Stimulated activated CD8-positive, alpha-beta memory T cell treated with anti-CD3 and anti-CD28 coated beads, Interleukin-2, amount 100 ng/mL, for 48 hours (primary cell): Measurements from ENCODE around the gene PIK3CA.
A peak's percentile ranks its signal among the peaks of the same experiment; 100 is the strongest.
"Not testable (repeated sequence)": the region's sequence is repeated elsewhere in the genome, so short reads cannot be mapped to it uniquely, and the experiment has no call there.

Experiments
- DNase-seq, 2 donors: peaks; one replicate each; pipeline ENCODE4 v3.0.0-alpha.2; 2020; ENCODE audit warnings: low read depth in 2 of 2

The PIK3CA gene

DNA sequence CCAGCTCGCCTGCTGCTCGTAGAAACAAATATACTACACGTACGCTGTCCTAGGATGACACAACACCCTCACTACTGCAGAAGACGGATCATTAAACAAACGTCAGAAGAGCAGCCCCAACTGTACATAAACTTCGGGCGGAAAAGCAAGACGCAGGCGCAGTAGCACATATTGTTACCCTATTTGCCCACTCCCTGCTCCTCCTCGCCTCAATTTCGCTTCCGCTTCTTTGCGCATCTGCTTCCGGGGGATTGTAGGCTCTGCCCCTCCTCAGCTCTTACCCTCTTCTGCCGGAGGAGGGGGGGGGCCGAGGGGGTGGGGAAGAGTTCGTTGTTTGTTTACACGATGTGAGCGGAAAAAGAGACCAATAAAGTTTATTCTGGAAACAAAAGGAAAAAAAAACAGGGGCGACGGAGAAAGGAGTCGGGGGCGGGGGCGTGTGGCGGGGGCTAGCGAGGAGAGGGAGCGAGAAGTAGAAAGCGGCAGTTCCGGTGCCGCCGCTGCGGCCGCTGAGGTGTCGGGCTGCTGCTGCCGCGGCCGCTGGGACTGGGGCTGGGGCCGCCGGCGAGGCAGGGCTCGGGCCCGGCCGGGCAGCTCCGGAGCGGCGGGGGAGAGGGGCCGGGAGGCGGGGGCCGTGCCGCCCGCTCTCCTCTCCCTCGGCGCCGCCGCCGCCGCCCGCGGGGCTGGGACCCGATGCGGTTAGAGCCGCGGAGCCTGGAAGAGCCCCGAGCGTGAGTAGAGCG is at the start of gene PIK3CA:
Gene PIK3CA, plus strand, starts transcription at position 485 of the 743 bp plus-strand sequence. CDS start 50,469 bp downstream, outside the sequence.
- peak; percentile 78 to 83 for DNase-seq

DNA sequence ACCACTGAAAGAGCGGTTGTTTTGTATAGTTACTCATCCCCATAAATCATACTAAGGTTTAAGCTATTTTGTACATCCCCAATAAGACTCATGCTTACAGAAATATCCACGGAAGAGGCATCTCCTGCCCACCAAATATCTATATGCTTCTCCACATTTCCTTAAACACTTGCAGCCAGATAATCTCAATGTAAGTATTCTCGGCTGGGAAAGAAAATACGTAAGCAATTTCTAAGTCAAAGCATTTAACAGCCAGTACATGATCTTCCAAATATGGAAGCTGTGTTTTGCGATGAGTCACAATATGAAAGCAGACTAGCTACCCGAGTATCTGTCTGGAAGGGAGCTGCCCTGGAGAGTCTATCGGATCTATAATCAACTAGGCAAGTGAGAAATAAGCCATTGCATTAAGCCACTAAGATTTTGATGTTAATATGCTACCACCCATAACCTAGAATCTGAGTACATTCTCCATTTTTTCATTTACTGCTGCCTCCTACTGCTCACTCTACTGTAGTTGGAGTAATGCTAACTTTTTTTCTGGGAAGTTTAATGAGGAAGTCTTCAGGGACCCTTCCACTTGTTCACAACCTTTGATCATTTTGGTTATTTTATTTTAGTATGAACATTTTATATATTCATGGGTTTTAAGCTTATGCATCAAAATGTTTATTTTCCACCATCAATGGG is 49.6 kb upstream of the PIK3CA start:
- no peak for DNase-seq

DNA sequence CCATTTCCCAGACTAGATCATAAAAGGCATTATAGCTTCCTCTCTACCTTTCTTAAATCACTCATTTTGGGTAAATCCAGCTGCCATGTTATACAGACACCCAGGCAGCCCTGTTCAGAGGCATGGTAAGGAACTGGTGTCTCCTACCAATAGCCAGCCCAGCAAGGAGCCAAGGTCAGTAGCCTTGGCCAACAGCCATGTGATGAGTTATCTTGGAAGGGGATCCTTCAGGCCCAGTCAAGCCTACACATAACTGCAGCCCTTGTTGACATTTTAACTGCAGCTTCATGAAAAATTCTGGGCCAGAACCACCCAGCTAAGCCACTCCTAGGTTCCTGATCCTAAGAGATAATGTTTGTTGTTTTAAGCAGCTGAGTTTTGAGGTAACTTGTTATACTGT is 47.5 kb upstream of the PIK3CA start:
- DNase-seq = no peak

DNA sequence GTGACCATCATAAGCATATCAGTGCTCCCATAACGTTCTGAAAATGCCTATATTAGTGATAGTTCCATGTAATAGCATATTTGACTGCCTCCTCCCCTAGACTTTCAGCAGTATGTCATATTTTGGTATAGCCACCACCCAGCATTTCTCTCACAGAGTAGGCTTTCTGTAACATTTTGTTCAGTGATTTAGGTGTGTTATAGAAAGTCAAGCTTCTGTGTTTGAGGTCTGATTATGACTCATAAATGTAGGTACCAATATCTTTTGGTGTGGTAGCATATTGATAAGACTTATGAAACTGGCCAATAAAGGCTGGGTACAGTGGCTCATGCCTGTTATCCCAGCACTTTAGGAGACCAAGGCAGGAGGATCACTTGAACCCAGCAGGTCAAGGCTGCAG is 42.3 kb upstream of the PIK3CA start:
- no peak for DNase-seq

DNA sequence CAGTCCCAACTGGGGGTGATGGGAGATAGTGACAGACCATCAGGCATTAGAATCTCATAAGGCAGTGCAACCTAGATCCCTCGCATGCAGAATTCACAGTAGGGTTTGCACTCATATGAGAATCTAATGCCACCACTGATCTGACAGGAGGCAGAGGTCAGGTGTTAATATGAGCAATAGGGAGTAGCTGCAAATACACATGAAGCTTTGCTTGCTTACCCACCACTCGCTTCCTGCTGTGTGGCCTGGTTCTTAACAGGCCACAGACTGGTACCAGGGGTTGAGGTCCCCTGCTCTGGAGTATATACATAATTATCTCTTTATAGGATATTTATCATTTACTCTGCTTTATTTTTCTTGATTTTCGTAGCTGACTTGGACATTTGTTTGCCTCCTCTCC is 40.5 kb upstream of the PIK3CA start:
- DNase-seq = no peak

DNA sequence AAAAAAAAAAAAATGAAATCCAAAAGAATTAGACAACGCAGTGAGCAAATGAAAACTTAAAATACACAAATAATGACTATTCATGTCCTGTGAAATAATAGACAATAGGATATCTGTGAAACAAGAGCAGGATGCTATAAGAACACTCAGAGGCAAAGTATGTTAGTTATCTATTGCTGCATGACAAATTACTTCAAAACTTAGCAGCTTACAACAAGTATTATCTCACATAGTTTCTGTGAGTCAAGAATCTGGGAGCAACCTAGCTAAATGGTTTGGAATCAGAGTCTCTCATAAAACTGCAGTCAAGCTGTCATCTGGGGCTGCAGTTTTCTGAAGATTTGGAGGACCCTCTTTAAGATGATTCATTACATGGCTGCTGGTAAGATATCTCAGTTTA is 40.1 kb upstream of the PIK3CA start:
- DNase-seq = no peak

DNA sequence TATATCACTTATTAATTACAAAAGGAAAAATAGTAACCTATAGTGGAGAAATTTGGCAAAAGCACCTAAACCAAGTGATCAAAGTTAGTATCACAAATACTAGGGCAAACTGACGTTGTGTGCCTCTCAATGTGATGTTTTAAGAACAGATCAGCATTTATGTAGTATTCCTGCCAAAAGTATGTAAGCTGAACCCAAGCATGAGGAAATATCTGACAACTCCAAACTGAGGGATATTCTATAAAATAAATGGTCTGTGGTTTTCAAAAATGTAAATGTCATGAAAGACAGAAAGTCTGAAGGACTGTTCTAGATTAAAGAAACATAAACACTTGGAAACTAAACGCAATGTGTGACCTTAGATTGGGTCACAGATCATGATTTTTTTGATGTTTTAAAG is 34.3 kb upstream of the PIK3CA start:
- no peak for DNase-seq

DNA sequence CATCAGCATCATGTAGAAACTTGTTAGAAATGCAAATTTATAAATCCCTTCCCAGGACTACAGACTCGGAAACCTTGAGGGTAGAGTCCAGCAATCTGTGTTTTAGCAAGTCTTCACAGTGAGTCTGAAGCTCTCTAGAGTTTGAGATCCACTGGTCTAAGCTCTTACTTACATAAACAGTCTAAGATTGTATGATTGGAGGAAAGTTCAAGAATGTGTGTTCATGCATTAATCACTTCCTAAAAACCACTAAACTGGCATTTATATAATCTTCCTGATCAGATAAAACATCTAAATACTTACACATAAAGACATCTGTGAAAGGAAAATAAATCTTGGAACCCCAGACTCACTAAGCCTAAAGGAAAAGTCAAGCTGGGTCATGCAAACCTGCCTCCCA is 32.7 kb upstream of the PIK3CA start:
- not testable (repeated sequence) for DNase-seq

DNA sequence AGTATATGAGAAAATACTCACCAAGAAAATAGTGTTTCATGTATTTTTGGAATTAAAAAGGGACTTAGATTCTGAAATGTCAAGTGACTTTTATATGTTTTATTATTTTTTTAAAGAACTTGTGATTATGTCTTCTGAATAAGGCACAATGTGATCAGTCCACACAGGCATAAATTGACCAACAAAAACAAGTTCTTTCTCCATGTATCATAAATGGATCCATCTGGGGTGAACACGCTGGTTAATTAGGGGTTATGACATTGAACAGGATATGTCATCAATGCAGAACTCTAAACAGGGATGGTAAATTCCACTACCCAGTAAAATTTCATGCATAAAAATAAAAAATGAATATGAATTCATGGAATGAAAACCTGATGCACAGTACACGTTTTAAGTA is 31.3 kb upstream of the PIK3CA start:
- DNase-seq = no peak

DNA sequence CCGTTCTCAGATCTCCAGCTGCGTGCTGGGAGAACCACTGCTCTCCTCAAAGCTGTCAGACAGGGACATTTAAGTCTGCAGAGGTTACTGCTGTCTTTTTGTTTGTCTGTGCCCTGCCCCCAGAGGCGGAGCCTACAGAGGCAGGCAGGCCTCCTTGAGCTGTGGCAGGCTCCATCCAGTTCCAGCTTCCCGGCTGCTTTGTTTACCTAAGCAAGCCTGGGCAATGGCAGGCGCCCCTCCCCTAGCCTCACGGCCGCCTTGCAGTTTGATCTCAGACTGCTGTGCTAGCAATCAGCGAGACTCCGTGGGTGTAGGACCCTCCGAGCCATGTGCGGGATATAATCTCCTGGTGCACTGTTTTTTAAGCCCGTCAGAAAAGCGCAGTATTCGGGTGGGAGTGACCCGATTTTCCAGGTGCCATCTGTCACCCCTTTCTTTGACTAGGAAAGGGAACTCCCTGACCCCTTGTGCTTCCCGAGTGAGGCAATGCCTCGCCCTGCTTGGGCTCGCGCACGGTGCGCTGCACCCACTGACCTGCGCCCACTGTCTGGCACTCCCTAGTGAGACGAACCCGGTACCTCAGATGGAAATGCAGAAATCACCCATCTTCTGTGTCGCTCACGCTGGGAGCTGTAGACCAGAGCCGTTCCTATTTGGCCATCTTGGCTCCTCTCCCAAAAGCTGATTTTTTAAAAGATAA is 15.8 kb upstream of the PIK3CA start:
- DNase-seq = not testable (repeated sequence)

DNA sequence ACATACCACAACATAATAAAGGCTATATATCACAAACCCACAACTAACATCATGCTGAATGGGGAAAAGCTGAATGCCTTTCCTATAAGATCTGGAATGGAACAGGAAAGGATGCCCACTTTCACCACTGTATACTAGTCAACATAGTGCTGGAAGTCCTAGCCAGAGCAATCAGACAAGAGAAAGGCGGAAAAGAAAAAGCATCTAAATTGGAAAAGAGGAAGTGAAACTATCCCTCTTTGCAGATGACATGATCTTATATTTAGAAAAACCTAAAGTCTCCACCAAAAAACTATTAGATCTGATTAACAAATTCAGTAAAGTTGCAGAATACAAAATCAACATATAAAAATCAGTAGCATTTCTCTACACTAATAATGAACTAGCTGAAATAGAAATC is 14.6 kb upstream of the PIK3CA start:
- no peak for DNase-seq

DNA sequence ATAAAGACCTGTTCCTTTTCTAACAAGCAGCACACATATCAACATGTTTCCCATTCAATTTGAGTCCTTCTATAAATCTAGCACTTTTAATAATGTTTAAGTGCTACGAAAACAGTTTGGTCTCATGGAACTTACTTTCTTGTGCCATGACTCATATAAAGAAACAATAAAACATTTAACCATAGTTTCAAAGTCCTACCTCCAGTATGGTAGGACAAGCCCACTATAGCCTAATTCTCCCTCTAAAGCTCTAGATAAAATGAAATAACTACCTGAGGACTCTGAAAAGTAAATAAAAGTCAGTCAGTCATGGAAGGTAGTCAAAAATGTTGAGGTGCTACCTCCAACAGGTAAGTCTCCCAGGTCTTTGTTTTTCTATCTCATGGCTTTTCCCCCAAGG is 12.0 kb upstream of the PIK3CA start:
- DNase-seq = no peak

DNA sequence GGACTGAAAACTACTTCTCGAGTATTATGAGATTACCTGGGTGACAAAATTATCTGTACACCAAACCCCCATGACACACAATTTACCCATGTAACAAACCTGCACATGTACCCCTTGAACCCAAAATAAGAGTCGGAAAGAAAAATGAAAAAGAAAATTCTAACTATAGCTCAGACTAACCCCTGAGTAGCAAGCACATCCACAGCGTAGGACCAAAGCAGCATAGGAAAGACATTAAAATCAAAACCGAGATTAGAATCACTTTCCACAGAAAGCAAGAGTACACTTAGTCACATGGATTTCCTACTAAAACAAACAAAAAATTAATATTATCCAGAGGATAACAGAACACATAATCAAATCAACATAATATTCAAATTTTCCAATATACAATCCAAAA is 6.3 kb upstream of the PIK3CA start:
- no peak for DNase-seq

DNA sequence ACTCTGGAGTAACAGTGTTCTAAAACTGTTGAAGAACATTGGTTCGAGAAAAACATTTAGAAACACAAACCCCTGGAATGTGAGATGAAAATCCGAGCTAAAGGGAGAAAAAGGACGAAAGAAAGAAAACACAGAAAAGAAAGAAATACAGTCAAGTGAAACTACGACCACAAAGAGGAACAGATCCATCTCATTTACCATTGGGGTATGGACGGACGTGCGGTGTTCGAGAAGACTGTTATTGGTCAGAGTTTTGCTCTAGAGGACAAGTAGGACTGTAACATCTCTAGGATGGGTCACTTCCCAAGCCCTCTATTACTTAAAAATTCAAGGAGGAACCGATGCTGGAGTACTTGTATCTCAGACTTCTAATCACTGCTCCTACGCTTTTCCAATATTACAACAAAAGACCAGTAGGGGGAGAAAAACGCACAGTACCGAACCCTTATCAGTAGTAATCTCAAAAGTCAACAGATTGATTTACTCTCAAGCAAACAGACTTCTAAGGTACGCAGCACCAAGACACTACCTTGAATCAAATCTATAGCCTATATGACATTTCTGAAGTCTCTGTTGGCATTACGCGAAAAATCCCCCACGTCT is 1.1 kb upstream of the PIK3CA start:
- DNase-seq = no peak

DNA sequence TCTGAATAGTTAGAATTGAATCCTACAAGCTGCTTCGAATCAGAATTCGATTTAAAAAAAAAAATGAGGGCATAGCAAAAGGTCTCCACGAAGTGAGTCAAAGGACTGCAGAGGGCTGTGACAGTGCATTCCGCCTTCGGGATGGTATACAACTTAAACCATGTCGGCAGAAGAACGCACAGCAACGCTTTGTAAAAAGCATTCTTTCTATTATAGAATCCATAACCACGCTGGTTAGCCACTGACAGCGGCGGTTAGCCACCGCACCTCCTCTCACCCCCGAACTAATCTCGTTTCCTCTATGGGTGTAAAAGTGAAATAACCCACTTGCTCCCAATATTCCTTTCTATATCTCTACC is 664 bp upstream of the PIK3CA start:
- peak; percentile 37 to 66 for DNase-seq

DNA sequence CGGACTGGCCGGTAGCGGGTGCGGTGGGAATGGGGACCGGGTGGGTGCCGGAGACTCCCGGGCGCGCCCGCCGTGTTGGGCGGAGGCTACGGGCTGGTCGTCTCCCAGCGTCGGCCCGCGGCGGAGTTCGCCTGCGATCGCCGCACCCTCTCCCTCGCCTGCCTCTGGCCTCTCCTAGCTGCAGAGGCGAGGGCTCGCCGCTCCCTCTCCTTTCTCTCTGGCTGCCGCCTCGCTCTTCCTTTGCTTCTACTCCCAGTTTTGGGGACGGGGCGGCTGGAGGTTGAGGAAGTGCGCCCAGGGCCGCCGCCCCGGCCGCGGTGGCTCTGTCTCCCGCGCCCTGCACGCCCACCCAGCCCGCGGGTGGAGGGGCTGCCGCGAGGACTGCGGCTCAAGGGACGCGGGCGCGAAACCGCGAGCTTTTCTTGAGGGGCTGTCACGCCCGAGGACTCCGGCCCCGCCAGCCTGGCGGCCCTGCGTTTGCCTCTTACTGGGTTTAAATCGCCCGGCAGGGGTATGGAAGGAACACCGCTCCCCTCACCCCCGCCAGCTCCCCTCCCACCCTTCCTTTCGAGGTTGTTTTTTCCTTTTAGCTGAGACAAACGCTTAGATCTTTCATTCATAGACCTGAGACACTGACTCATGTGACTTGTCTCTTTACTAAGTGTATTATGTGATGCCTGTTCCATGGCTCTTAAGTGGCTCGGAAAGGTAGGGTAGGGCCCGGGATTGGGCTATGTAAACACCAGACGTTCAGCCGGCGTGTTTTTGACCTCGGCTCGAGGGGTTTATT is 654 bp downstream of the PIK3CA start:
- peak; percentile 16 to 37 for DNase-seq

DNA sequence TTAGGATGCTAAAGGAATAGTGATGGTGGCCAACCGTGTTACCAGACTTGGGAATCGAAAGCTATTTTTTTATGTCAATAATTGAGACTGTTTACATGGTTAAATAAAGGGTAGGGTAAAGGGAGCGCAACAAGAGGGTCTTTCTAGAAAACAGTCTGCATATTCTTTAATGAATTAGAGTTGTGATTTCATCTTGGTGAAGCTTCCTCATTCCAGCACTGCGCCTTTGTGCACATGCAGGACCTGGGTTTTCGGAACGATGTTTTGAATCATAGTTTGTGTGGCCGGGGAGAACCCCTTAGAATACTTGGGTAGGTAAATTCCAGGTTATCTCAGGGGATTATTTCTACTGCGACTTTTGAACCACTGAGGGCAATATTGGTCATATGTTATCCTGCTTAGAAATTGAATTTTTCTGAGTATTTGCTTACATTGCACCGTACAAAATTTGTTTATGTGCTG is 1.3 kb downstream of the PIK3CA start:
- DNase-seq = peak in 1 of 2 donors; percentile 13

DNA sequence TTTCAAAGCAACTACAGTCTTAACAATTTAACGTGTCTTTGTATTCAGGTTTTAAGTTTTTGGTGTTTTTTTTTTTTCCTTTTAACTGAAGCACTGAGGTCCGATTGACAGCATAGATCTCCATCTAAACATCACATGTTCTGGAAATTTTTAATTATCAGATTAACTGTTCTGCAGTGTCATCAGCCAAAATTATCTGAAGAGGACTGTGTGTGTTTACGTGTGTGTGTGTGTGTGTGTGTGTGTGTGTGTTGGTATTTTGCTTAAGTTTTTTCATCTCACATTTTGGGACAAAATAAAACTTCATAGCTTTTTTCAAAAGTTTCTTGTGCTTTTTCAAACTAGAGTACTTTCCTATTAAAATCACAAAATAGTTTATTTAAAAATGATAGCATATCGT is 1.8 kb downstream of the PIK3CA start:
- no peak for DNase-seq

DNA sequence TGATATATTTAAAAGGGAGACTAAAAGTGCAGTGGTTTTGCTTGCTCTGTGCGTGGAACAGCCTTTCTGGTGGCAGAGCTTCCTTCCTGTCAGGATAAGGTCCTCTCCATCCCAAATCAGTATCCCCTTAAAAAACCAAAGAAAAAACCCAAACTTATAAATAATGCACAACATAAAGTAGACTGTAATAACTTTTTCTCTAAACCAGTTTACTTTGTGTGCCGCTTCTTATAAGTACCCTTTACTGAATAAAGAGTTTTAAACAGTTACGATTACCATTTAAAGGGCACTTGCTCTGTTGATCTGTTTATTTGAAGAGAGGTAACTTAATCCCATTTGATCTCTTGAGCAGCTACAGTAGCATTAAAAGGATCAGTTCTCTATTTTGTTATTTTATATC is 2.5 kb downstream of the PIK3CA start:
- DNase-seq = no peak

DNA sequence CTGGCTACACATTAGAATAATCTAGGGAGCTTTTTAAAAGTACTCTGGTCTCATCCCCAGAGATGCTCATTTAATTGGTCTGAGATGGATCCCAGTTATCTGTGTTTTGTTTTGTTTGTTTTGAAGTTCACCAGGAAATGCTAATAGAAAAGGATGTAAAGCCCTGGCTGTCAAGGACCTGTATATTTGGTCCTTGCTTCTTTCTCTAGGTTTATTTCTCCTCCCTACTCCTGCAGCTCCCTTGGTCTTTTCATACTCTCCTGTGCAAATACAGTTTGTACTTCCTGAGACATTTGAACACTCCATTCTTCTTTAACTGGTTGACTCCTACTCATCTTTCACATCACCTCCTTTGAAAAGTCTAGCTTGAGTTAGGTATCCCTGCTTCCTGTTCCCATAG is 3.3 kb downstream of the PIK3CA start:
- no peak for DNase-seq

DNA sequence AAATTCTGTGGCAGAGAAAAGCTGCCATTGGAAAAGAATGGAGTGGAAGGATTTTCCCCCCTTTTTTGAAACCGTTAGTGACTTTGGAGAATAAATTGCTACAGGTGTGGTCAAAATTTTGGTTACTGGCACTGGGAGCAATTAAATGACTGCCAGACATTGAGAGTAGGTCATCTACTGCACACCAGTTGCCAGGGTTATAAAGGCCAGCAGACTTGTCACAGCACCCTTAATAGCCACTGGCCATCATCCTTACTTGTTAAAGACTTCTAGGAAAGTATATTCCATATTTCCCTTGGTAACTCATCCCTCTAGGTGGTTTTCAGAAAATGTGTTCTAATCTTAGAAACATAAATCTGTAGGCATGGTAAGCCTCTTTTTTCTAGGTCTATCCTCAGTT is 8.0 kb downstream of the PIK3CA start:
- no peak for DNase-seq

DNA sequence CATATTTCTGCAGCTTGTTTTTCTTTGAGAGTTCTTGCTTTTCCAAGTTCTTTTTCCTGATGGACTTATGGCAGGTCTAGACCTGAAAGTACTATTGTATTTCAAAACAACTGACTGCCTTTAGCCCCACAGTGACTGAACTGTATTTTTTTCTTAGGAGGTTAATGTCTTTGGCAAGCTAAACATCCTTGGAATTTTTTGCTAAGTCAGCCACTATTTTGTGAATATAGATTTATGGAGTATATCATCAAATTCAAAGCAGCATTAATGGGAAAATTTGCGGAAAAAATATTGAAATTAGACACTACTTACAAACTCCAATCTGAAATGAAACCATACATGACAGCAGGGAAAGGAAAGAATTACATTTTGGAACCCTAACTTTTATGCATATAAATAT is 8.6 kb downstream of the PIK3CA start:
- no peak for DNase-seq
